ENCODE measurements around the gene POLR1D.
"Not testable (repeated sequence)": the region's sequence is repeated elsewhere in the genome, so short reads cannot be mapped to it uniquely, and the experiment has no call there.

POLR1D gene

DNA sequence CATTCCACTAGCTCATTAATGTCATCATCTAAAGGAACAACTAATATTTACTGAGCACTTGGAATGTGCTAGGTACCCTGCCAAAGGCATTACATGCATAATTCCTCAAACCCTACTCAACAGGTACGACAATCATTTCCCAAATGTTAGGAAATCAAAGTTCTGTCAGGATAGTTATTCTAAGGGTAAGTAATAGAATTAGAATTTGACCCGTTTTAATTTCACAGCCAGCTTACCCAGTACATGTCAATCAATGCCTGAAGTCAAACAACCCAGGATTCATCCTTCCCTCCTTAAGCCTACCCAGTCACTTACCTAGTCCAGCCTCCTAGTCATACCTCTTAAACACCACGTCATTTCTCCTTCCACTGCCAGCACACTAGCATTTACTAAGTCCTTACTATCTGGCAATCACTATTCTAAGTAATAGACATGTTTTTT, 3.8 kb upstream of the POLR1D start:
- DNase-seq (ENCODE audit: low read depth in 3 of 3): no peak

DNA sequence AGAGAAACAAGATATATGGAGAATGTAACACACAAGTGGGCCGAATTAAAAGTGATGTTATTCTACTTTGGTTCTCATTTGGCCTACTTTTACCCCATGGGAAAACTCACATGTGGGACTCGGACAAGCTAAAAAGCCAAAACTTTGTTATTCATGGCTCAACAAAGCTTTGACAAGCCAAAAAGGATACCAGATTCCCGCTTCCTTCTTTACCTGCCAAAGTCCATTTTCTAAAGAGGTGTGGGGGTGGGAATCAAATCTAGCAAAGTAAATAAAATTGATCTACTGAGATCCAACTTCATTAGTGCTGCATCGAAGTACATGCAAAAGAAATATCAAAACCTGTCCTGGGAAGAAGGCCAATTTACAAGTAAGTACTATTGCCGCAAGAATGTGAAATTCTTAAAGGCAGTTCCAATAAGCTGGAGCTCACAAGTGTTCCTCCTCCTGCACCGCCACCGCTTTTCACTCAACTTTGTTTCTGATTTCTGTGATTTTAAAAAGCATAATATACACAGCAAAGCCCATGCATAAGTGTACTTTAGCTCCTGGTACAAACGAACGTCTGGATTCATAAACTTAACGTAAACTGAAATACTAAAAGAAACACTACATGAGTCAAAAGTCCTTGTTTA, 2.5 kb upstream of the POLR1D start:
- no peak for DNase-seq (ENCODE audit: low read depth in 3 of 3)

DNA sequence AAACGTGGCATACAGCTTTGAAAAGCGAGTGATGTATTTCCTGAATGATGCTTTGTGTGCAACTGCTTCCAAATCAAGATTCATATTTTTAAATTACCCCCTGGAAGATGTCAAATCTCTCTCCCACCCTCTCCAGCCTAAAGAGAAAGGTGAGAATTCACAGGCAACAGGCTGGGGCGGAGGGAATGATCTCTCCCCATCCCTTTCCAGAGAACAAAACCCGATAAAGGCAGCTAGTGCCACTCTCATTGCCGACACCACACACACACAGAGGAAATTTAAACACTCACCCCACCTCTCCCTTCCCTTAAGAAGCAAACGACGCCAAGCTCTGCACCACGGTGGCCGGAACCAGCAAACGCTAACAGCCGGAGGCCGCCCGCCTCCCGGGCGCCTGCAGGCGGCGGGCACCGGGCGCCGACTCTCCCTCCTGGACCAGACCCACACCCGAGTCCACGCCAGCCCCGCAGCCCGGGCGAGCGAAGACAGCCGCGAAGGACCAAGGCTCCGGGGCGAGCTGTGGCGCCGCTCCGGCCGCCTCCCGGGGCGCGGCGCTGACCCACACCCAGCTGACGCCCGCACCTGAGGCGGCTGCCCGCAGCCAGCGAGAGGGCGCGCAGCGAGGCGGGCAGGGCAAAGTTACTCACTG, 1.8 kb upstream of the POLR1D start:
- DNase-seq (ENCODE audit: low read depth in 3 of 3): peak in 1 of 3 experiments; percentile 10

DNA sequence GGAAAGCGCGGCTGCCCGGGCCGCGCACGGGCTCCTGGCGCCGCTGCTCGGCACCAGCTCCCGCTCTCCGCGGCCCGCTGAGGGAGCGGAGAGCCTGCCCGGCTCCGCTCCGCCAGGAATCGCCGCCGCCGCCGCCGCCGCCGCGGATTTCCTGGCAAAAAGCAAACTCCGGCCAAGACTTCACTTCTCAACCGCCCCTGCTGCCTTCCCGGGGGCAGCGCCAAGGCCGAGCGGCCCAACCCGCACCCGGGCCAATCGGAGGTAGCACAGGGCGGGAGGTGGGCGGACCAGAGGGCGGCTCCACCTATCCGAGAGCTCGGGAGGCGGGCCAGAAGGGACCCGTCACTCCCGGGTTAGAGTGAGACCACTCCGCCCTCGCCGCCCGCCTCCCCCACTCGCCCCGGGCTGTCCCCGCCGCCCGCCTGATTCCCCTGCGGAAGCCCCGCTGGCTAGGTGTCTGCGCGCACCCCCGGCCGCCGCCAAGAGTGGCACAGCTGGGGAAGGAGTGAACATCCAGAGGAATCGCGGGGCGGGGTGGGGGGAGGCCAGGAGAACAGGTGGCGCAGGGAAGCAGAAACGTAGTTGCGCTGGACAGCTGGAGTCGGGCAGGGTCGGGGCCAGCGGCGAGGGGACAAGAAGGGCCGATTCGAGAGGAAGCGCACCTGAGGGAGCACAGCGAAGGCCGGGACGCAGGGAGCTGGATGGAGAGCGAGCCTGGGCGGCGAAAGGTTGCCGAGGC, 1.1 kb upstream of the POLR1D start, which contains the start of gene LNX2:
TSS of gene LNX2 (minus strand) at position 153 of the 739 bp plus-strand sequence. CDS start 38,826 bp downstream, outside the sequence.
- DNase-seq (ENCODE audit: low read depth in 3 of 3): peak; percentile 90 to 96 (median 96)

DNA sequence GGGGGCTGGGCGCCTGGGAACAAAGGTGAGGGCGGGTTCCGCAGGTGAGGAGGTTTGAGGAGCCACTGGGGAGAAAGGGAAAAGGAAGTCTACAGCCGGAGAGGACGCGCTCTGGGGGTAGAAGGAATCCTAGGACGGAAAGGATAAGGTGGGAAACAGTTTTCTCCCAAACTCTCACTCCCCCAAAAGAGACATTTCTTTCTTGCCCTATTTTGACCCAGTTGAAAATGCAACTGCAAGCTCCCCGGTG, 651 bp upstream of the POLR1D start:
- no peak for DNase-seq (ENCODE audit: low read depth in 3 of 3)

DNA sequence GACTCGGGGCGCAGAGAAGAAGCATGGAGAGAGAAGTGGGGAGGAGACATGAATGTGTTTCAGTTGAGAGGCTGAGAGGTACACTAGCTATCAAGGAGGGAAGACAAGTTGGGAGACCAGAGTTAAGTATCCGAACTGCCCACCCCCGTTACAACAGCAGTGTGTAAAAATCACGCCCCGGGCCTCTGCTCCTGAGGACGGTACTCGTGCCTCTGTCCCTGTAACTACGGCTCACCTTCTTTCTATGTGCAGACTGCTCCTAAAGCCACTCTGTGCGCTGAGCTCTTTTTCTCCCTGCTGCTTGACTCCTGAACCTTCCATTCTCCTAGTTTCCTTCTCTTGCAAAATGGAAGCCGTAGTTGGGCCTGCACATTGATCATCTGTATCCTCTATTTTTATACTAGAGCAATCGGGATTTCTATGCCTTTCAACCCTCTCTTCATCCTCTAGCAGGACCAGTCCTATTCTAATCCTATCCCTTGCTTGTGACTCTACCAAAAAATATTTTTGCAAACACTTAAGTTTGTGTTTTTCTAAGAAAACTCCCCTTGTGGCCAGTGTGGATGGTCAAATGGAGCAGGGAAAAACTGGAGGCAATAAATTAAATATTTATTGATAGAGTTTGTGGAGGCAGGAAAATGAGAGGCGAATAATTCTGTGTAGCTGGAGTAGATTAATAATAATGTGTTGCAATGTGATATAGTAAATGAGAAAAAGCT, 569 bp downstream of the POLR1D start:
- peak in 1 of 3 experiments; percentile 2 for DNase-seq (ENCODE audit: low read depth in 3 of 3)

DNA sequence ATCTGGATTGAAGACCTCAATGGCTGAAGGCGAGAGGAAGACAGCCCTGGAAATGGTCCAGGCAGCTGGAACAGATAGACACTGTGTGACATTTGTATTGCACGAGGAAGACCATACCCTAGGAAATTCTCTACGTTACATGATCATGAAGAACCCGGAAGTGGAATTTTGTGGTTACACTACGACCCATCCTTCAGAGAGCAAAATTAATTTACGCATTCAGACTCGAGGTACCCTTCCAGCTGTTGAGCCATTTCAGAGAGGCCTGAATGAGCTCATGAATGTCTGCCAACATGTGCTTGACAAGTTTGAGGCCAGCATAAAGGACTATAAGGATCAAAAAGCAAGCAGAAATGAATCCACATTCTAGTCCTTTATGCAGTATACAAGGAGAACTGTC, 1.2 kb downstream of the POLR1D start:
- no peak for DNase-seq (ENCODE audit: low read depth in 3 of 3)

DNA sequence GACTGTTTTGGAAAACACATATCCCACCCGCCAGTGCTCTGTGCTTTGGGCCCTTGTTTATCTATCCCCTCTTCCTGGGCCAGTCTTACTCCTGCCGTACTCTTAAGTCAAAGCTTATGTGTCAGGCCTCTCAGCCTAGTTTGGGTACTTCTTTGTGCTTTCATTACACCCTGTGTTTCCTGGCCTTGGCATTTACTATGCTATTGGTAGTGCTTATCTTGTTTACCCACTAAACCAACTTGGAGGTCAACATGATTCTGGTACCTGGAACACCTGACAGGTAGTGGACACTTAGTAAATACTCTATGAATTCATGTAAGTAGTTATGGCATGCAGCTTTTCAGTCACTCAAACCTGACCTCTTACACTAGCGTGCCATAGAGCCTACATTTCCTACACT, 2.4 kb downstream of the POLR1D start:
- no peak for DNase-seq (ENCODE audit: low read depth in 3 of 3)

DNA sequence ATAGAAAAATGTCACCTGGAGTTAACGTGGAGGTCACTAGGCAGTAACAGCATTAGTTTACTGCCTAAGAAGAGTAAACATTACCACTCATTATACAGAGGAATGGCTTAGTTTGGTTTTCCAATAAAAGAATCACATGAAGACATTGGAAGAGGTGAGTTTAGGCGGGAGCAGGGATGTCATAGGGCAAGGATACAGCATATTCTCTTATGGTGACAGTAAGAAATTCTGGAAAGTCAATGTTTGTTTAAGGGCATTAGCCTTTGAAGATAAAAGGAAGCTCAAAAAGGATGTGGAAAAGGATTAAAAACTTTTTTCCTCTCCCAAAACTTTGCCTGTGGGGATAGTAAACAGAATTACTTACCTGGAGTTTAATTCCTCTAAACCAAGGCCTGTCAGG, 4.1 kb downstream of the POLR1D start:
- no peak for DNase-seq (ENCODE audit: low read depth in 3 of 3)

DNA sequence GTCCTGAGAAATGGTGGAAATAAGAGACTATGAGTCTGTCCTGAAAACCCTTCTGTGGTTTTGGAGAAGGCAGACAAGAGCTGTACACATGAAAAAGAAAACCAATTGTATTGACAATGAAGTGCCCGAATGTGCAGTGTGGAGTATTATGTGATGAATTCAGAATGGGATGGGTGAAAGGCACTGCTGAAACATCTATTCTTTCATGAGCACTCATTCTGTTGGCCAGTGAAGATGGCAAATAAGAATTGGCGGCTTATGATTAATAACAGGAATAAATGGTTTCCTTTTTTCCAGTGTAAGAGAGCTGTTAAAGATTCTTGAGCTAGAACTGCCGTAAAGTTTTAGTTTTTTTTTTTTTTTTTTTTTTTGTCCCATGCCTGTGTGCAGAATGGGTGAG, 5.7 kb downstream of the POLR1D start:
- DNase-seq (ENCODE audit: low read depth in 3 of 3): no peak

DNA sequence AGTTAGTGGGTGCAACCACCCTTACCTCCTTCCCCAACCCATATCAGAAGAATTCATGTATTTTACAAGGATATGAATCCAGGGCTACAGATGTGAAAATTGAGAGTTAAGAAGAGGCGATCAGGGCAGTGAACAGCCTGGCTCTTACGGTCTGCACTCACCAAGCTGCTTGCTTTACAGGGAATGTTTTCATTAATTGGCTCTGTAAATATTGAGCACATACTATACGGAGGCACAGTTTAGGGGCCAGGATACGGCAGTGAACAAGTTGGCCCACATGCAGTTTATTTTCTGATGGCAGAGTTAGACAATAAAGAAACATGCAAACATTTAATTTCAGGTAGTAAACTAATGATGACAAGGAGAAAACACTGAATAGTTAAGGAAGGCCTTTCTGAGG, 6.4 kb downstream of the POLR1D start:
- no peak for DNase-seq (ENCODE audit: low read depth in 3 of 3)

DNA sequence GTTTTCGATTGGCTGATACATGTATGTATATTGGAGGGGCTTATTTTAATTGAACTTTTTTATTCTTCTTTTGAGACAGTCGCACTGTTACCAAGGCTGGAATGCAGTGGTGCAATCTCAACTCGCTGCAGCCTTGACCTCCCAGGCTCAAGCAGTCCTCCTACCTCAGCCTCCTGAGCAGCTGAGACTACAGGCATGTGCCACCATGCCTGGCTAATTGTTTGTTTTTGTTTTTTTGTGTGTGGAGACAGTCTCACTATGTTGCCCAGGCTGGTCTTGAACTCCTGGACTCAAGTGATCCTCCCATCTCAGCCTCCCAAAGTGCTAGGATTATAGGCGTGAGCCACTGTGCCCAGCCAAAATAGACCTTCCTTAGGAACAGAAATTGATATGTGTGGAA, 7.1 kb downstream of the POLR1D start:
- DNase-seq (ENCODE audit: low read depth in 3 of 3): not testable (repeated sequence)

DNA sequence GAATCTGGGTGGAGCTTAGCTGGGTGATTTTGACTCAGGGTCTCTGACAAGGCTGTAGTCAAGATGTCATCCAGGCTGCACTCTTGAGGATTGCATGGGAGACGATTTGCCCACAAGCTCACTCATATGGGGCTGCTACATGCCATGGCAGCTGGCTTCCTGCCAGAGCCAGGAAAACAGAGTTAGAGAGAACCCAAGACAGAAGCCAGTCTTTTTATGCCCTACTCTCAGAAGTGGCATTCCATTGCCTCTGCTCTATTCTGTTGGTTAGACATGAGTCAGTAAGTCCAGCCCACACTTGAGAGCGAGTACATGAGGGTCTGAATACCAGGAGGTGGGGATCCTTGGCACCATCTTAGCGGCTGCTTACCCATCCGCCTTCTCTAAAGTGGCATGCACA, 9.5 kb downstream of the POLR1D start:
- no peak for DNase-seq (ENCODE audit: low read depth in 3 of 3)

DNA sequence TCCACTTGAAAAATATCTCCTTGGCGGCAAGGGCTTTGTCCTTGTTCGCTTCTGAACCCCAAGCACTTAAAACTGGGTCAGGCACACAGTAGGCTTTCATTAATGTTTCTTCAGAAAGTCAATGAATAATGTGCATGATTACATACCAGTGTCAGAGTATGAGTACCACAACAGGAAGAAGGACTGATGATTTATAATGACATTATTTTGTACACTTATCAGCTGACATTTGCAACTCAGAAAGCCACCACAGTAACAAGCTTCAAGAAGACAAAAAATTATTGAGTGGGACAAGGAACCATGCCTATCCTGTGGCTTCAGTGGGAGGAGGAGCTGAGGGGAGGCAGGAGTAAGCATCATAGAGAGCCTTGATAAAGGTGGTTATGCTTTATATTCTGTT, 10.0 kb downstream of the POLR1D start:
- no peak for DNase-seq (ENCODE audit: low read depth in 3 of 3)

DNA sequence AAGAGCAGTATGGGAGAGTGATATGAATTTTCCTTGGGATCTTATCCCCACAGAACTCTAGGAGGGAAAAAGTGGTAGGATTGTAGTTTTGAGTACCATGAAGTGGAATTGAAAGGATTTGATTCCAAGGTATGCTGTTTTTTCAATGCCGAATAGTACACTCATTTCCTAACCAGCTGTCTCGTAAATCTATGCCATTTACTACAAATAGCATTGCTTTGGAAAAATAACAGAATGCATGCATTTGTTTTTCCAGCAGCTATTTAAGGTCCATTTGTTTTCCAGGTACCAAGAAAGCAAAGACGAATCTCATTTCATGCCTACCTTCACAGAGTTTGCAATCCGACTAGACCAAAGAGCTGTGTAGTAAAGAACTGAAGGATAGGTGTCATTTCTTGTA, 10.5 kb downstream of the POLR1D start:
- no peak for DNase-seq (ENCODE audit: low read depth in 3 of 3)

DNA sequence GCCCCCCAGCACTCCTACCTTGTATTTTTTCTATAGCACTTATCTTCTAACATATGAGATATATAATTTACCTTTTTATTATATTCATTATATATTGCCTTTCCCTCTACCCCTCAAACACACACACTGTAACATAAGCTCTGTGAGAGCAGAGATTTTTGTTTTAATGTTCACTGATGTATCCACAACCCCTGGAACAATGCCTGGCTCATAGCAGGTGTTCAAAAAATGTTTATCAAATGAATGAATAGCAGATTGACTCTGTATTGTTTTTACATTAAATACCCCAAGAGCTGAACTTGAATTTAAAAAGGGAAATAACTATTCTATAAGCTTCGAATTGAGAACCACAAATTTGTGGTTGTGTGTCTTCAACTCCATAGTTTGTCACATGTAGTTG, 11.0 kb downstream of the POLR1D start:
- DNase-seq (ENCODE audit: low read depth in 3 of 3): no peak

DNA sequence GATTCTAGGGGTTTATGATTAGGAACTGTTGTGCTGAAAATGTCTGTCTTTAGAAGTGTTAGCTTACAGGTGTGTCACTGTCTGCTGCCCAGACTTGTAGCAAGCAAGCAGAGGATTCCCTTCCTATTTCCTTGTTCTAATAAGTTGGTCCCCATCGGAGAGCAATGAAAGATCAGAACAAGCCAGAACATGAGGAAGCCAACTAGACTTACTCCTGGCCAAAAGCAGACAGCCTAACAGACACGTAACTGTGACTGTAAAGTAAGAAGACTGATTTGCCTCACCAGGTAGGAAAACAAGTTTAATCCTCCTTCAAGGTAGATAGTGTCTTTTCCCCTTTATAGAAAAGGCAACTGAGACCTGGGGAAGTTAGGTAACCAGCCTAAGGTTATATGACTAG, 12.5 kb downstream of the POLR1D start:
- no peak for DNase-seq (ENCODE audit: low read depth in 3 of 3)

DNA sequence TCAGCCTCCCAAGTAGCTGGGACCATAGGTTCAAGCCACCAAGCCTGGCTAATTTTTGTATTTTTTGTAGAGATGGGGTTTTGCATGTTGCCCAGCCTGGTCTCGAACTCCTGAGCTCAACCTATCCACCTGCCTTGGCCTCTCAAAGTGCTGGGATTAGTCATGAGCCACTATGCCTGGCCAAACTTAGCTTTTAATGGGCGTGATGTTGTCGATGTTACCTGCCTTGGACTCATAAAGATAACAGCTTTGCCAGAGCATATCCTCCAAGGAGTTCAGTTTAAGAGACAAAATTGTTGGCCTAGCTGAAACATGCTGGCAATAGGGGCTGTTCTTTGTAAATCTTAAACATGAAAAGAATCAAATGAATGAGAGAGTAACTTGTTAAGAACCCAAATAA, 13.1 kb downstream of the POLR1D start:
- DNase-seq (ENCODE audit: low read depth in 3 of 3): no peak

DNA sequence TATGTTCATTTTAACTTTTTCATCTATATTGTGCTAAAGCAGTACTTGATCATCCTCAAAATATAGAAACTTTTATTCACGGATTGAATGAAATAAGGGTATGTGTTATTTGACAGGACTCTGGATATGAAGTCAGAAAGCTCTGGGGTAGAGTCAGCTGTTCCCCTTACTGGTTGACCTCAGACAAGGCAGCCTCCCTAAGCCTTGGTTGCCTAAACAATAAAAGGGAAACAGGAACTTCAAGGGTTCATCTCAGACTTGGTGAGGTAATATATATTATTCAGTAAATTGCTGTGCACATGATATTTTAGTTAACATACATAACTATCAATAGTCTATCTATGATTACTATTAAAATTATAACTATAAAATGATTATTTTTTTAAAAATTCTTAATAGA, 13.6 kb downstream of the POLR1D start:
- no peak for DNase-seq (ENCODE audit: low read depth in 3 of 3)

DNA sequence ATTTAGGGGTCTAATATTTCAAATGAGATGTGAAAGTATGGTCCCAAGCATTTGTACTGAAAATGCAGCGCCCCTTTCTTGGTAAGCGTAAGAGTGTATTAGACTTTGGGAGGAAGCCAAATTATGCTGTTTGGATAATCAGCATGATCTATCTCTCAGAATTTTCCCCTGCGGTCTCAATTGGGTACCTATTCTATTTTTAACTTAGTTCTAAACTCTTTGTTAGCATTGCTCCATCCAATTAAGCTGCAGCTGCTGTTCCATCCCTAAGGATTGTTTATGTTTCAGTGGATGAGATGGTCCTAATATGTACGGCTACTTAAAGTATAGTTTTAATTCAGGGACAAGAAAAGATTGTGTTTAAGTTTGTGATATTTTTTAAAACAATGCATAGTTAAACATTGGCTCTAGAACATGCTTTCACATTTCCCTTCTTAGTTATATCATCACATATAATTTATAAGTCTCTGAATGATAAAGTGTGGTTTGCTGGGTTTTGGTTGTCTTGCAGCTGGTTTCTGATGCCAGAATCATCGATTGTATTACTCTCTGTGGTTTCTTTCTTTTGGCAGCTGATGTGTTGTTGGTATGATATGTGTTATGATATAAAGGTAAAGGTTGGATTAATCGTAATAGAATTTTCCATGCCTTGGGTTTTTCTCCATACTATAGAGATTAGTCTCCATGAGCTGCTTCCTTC, 15.0 kb downstream of the POLR1D start:
- DNase-seq (ENCODE audit: low read depth in 3 of 3): no peak

DNA sequence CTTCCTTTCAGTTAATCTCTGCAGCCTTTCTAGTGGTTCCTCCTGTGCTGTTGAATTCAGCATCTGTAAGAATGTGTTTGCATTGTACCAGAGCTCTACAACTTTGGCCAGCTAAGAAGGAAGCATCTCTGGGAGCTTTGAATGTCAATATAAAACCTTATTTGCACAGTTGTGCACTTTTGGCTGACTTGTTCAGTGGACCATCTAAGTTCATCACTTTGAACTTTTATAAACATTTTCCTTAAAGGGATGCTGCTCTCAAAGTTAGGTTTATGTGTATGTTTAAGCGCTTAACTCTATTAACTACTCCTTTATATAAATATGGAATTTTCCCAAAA, 15.6 kb downstream of the POLR1D start:
- DNase-seq (ENCODE audit: low read depth in 3 of 3): no peak

DNA sequence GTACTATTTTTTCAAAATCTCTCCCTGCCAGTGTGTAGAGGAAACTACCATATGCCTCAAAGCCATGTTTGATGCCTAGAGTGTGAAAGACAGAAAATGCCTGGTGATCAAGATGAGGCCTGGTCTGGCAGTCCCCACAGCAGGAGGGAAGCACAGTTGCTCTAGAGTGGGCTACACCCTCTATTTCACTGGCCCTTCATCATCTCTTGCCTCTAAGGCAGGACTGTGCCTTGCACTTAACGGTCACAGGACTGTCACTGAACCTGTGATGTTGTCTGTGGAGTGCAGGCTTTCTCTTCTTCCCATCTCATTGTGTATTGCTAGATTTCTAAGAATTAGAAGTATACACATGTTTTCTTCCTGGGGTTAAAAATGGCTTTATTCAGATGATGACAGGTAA, 16.3 kb downstream of the POLR1D start:
- no peak for DNase-seq (ENCODE audit: low read depth in 3 of 3)
